HG03565 (cell line): Measurements from ENCODE around the gene PAGR1.

Experiments used
- ATAC-seq: cut with Tn5 transposase; IDR thresholded peaks from one replicate; pipeline ENCODE4 v1.9.1; 2021; ENCODE audit warnings: mild to moderate bottlenecking, moderate library complexity; ENCODE audit not compliant: unreplicated experiment

PAGR1 gene

GRCh38 chr16:29834079-29834478, 18.1 kb downstream of the PAGR1 start:
- ATAC-seq = no peak

- ATAC-seq = no peak
Measured at GRCh38 chr16:29835926-29836325, 20.0 kb downstream of the PAGR1 start.

GRCh38 chr16:29836623-29837022, 20.7 kb downstream of the PAGR1 start:
- no peak for ATAC-seq

- ATAC-seq = no peak
Measured at GRCh38 chr16:29837841-29838240, 21.9 kb downstream of the PAGR1 start.

GRCh38 chr16:29839822-29840221, 23.9 kb downstream of the PAGR1 start:
- no peak for ATAC-seq

- ATAC-seq = no peak
Measured at GRCh38 chr16:29840240-29840639, 24.3 kb downstream of the PAGR1 start.

- no peak for ATAC-seq
Measured at GRCh38 chr16:29841631-29842030, 25.7 kb downstream of the PAGR1 start.

- no peak for ATAC-seq
Measured at GRCh38 chr16:29842732-29843346, 26.9 kb downstream of the PAGR1 start.

GRCh38 chr16:29843931-29844330, 28.0 kb downstream of the PAGR1 start:
- ATAC-seq = no peak

- no peak for ATAC-seq
Measured at GRCh38 chr16:29844575-29845331, 28.8 kb downstream of the PAGR1 start.

- ATAC-seq = no peak
Measured at GRCh38 chr16:29845656-29846055, 29.7 kb downstream of the PAGR1 start.

GRCh38 chr16:29848420-29849297, 32.7 kb downstream of the PAGR1 start:
- ATAC-seq = no peak

GRCh38 chr16:29849505-29849904, 33.6 kb downstream of the PAGR1 start:
- no peak for ATAC-seq

- ATAC-seq = no peak
Measured at GRCh38 chr16:29850998-29851397, 35.0 kb downstream of the PAGR1 start.

- ATAC-seq = no peak
Measured at GRCh38 chr16:29852654-29853053, 36.7 kb downstream of the PAGR1 start.

- ATAC-seq = no peak
Measured at GRCh38 chr16:29854520-29855100, 38.7 kb downstream of the PAGR1 start.

- no peak for ATAC-seq
Measured at GRCh38 chr16:29857133-29857760, 41.3 kb downstream of the PAGR1 start.

GRCh38 chr16:29858149-29858849, 42.3 kb downstream of the PAGR1 start:
- ATAC-seq = no peak

GRCh38 chr16:29858974-29859373, 43.0 kb downstream of the PAGR1 start:
- ATAC-seq = no peak

- no peak for ATAC-seq
Measured at GRCh38 chr16:29860218-29860617, 44.3 kb downstream of the PAGR1 start.
